A549 (cell line): ENCODE data around the gene RAE1. TPM values are rescaled to one million over a fixed set of nuclear protein-coding genes. Genes with fewer than 3 reads are reported as not detected.

Experiments used
- ATAC-seq, 2 experiments: fragments of 200-7000 bp in 1 of 2; fragments of >200 bp in 1 of 2; cut with Nextera tagmentation in 1 of 2; cut with Tn5 transposase in 1 of 2; 3 replicates each; pipeline versions ENCODE4 v1.8.0 to v1.9.1; 2018 to 2020; ENCODE audit warnings: mild to moderate bottlenecking in 1 of 2, moderate library complexity in 1 of 2
- CTCF ChIA-PET: fragments of 300-600 bp; sonication (Branson Sonifier 250); formaldehyde crosslinking; extraction: SDS; loops from one replicate; lab custom pipeline; 2021; ENCODE audit warnings: antibody characterized with exemption, inconsistent platforms; lab: Yijun Ruan, JAX
- POLR2A ChIA-PET: fragments of 350-600 bp; formaldehyde crosslinking; extraction: SDS; loops from one replicate; lab custom pipeline; 2021; ENCODE audit warnings: antibody characterized with exemption, inconsistent platforms; lab: Yijun Ruan, JAX
- DNase-seq, 2 experiments: peaks; one replicate each; pipeline versions ENCODE4 v3.0.0 to v3.0.0-alpha.2; 2011 to 2016; ENCODE audit warnings: low read depth in 1 of 2, low spot score in 1 of 2
- FAIRE-seq: peaks from 2 replicates; lab custom pipeline; 2011; peaks lifted over from hg19 to GRCh38; lab: Jason Lieb, UNC
- H3K27ac ChIP-seq, 2 experiments: fragments of >200 bp; sonication (Bioruptor Twin); formaldehyde crosslinking; 3 replicates each; pipeline ENCODE4 v1.5.1; 2016 to 2017
- H3K4me1 ChIP-seq: fragments of >200 bp; sonication (Bioruptor Twin); formaldehyde crosslinking; 3 replicates; pipeline ENCODE4 v1.6.1; 2016
- H3K4me2 ChIP-seq: fragments of >200 bp; sonication (Bioruptor Twin); formaldehyde crosslinking; 3 replicates; pipeline ENCODE4 v1.6.1; 2016
- H3K4me3 ChIP-seq: fragments of >200 bp; sonication (Bioruptor Twin); formaldehyde crosslinking; 3 replicates; pipeline ENCODE4 v1.5.1; 2016
- H3K9me3 ChIP-seq: fragments of >200 bp; sonication (Bioruptor Twin); formaldehyde crosslinking; 3 replicates; pipeline ENCODE4 v1.6.1; 2016
- CBX2 ChIP-seq: fragments of 200-600 bp; sonication (generic); IDR thresholded peaks from 2 replicates; pipeline ENCODE4 v1.6.1; 2016; ENCODE audit warnings: low read depth, mild to moderate bottlenecking, borderline replicate concordance
- CEBPB ChIP-seq, 2 experiments: fragments of >200 bp in 1 of 2; sonication (Bioruptor Twin) in 1 of 2; formaldehyde crosslinking in 1 of 2; IDR thresholded peaks; 2 replicates each; pipeline ENCODE4 v1.6.1; 2012 to 2016
- FOXS1 ChIP-seq: fragments of 250-450 bp; sonication (Bioruptor Pico); IDR thresholded peaks from 2 replicates; pipeline ENCODE4 v1.5.0; 2020; ENCODE audit warnings: mild to moderate bottlenecking, moderate library complexity
- HDAC2 ChIP-seq: fragments of 200-600 bp; sonication (generic); IDR thresholded peaks from 2 replicates; pipeline ENCODE4 v1.6.1; 2016
- HEYL ChIP-seq: fragments of 250-450 bp; sonication (Bioruptor Pico); IDR thresholded peaks from 2 replicates; pipeline ENCODE4 v1.8.0; 2021; ENCODE audit warnings: mild to moderate bottlenecking, moderate library complexity
- HMGXB4 ChIP-seq: fragments of 250-450 bp; sonication (Bioruptor Pico); IDR thresholded peaks from 2 replicates; pipeline ENCODE4 v1.5.0; 2021; ENCODE audit warnings: mild to moderate bottlenecking, moderate library complexity, borderline replicate concordance
- HOXB13 ChIP-seq: fragments of 250-450 bp; sonication (Bioruptor Pico); IDR thresholded peaks from 2 replicates; pipeline ENCODE4 v1.5.0; 2020; ENCODE audit warnings: low read depth, mild to moderate bottlenecking, moderate library complexity
- JUN ChIP-seq, 2 experiments: fragments of >200 bp; sonication (Bioruptor Twin); formaldehyde crosslinking; IDR thresholded peaks; 2 replicates in 1 of 2; 3 replicates in 1 of 2; pipeline ENCODE4 v1.6.1; 2016 to 2017
- JUNB ChIP-seq: fragments of >200 bp; sonication (Bioruptor Twin); formaldehyde crosslinking; IDR thresholded peaks from 2 replicates; pipeline ENCODE4 v1.6.1; 2016
- MAZ ChIP-seq: fragments of 150-350 bp; IDR thresholded peaks from 2 replicates; pipeline ENCODE4 v1.6.1; 2014; ENCODE audit warnings: antibody characterized with exemption, low read depth, low read length, borderline replicate concordance
- NFE2L2 ChIP-seq: fragments of 150-350 bp; conservative IDR thresholded peaks from 2 replicates; pipeline ENCODE4 v1.6.1; 2014; ENCODE audit warnings: low read length
- PBX3 ChIP-seq: IDR thresholded peaks from 2 replicates; pipeline ENCODE4 v1.6.1; 2012
- RCOR1 ChIP-seq: fragments of 150-350 bp; IDR thresholded peaks from 2 replicates; pipeline ENCODE4 v1.6.1; 2014; ENCODE audit warnings: antibody characterized with exemption, low read length, low read depth
- REST ChIP-seq: fragments of 200-600 bp; sonication (generic); IDR thresholded peaks from 2 replicates; pipeline ENCODE4 v1.6.1; 2016; ENCODE audit warnings: antibody characterized with exemption, mild to moderate bottlenecking, moderate library complexity
- RFX5 ChIP-seq: fragments of 450-650 bp; IDR thresholded peaks from 2 replicates; pipeline ENCODE4 v1.7.1; 2014; ENCODE audit warnings: antibody characterized with exemption, mild to moderate bottlenecking, moderate library complexity
- RNF2 ChIP-seq: fragments of 200-600 bp; sonication (generic); IDR thresholded peaks from 2 replicates; pipeline ENCODE4 v1.6.1; 2016; ENCODE audit warnings: low read depth, mild to moderate bottlenecking, antibody characterized with exemption, moderate library complexity, borderline replicate concordance
- SREBF2 ChIP-seq: fragments of 450-650 bp; IDR thresholded peaks from 2 replicates; pipeline ENCODE4 v1.6.1; 2014; ENCODE audit warnings: mild to moderate bottlenecking, moderate library complexity
- TP53 ChIP-seq: fragments of 250-450 bp; sonication (Bioruptor Pico); IDR thresholded peaks from 2 replicates; pipeline ENCODE4 v1.5.0; 2021; ENCODE audit warnings: mild to moderate bottlenecking, moderate library complexity
- ZSCAN20 ChIP-seq: fragments of 250-450 bp; sonication (Bioruptor Pico); IDR thresholded peaks from 2 replicates; pipeline ENCODE4 v1.8.0; 2022; ENCODE audit warnings: mild to moderate bottlenecking, moderate library complexity
- WGBS: methylation state at CpG from one replicate; pipeline ENCODE4 v1.1.6; 2017; ENCODE audit errors: missing lambda C conversion rate; 5-methylcytosine and 5-hydroxymethylcytosine counted together
- polyA plus RNA-seq, 4 experiments: library from polyadenylated mRNA; depleted of rRNA in 3 of 4; stranded (reverse); fragments of >200 nt; fragmentation: RNase III in 1 of 4; extraction: RNeasy Plus Mini Kit Qiagen cat#74134 plus additional on column Dnase treatment in 1 of 4; gene quantifications; 2 replicates in 3 of 4; 3 replicates in 1 of 4; pipeline ENCODE4 v1.2.3, GENCODE V29; 2011 to 2017
- TF ChIP-seq, protein P1 (sequence below): fragments of 150-350 bp; IDR thresholded peaks from 2 replicates; pipeline ENCODE4 v1.6.1; 2014; ENCODE audit warnings: low read depth, mild to moderate bottlenecking, low read length

Gene RAE1
- polyA plus RNA-seq, 2 of the 4 experiments (the other 2 are of a cell fraction) = 54.7 to 69.6 TPM

DNA sequence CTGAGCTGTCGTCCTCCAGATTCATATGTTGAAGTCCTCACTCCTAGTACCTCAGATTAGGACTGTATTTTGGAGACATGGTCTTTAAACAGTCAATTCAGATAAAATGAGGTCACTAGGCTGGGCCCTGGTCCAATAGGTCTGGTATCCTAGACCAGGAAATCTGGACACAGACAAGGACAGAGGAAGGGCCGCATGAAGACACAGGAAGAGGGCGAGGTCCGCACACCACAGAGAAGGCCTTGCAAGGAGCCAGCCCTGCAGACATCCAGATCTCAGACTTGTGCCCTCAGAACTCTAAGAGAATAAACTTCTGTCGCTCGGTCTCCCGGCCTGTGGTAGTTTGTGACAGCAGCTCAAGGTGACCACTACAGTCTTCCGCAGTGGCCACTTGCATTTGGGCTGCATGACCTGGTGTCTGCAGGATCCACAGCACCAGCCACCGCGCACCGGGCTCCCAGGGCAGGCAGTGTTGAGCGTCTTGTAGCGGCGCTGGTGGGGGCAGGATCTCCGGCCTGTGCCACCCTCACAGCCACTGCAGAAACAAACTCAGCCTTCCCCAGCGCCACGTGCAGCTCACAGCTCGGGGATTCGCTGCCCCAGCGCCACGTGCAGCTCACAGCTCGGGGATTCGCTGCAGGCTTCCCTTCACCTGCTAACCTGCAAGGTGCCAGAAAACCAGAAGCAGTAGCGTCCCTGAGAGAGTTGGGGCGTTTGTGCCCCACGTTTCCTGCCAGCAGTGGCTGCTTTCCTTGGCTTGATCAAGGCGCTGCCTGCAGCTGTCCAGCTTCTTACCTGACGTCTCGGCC, 34.1 kb downstream of the RAE1 start:
- 90% methylated on average over 29 of the region's 29 CpGs for WGBS
- Histone ChIP-seq H3K4me3 (no peak overlapping the region), H3K27ac (no peak overlapping the region), H3K9me3 (no peaks in the 10 kb centered on the region), H3K4me2 (no peak overlapping the region), H3K4me1 (no peaks in the 10 kb centered on the region)
- no peak for DNase-seq
- ChIA-PET POLR2A (no interaction called here), CTCF (interaction anchor here (0.6 to 7.6 kb wide), 3 partner anchors 18 to 234 kb away, joined by 3 to 97 read pairs (median 4); no protein-coding TSS in a partner anchor)
- ATAC-seq = no peak
- FAIRE-seq = no peak
- TF ChIP-seq NFE2L2 = no peak
- TF ChIP-seq ZSCAN20 = no peak
- TF ChIP-seq MAZ = no peak
- TF ChIP-seq RNF2 = no peak
- no peak for TF ChIP-seq RCOR1
- TF ChIP-seq CEBPB (IDR thresholded peaks at IDR 0.05) = no peak
- no peak for TF ChIP-seq HMGXB4
- TF ChIP-seq JUNB = no peak
- TF ChIP-seq RFX5 = no peak
- TF ChIP-seq, all 56 proteins: peak for 0

DNA sequence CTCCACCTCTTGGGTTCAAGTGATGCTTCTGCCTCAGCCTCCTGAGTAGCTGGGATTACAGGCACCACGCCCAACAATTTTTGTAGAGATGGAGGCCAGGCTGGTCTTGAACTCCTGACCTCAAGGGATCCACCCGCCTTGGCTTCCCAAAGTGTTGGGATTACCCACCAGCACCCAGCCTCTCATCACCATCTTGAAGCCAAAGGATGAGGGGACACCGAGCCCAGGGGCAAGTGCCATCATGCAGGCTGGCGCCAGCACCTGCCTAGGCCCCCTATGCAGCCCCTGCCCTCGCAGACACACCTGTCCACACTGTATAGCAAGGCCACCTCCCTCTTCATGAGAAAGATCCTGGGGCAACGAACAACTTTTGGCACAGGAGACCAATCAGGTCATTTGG, 34.9 kb downstream of the RAE1 start:
- FAIRE-seq = no peak
- ATAC-seq = no peak

More for the DNA sequence above, 34.9 kb downstream of the RAE1 start:
- Histone ChIP-seq H3K4me2 (no peak overlapping the region), H3K4me1 (no peaks in the 10 kb centered on the region), H3K27ac (no peak overlapping the region), H3K4me3 (no peak overlapping the region), H3K9me3 (no peaks in the 10 kb centered on the region)
- WGBS = 96% methylated on average over 6 of the region's 6 CpGs
- no peak for DNase-seq
- POLR2A ChIA-PET = no interaction called here
- CTCF ChIA-PET = interaction anchor here (1.3 to 7.6 kb wide), 2 partner anchors 18 to 108 kb away, joined by 4 to 97 read pairs; no protein-coding TSS in a partner anchor
- no peak for TF ChIP-seq HOXB13
- TF ChIP-seq, protein P1, sequence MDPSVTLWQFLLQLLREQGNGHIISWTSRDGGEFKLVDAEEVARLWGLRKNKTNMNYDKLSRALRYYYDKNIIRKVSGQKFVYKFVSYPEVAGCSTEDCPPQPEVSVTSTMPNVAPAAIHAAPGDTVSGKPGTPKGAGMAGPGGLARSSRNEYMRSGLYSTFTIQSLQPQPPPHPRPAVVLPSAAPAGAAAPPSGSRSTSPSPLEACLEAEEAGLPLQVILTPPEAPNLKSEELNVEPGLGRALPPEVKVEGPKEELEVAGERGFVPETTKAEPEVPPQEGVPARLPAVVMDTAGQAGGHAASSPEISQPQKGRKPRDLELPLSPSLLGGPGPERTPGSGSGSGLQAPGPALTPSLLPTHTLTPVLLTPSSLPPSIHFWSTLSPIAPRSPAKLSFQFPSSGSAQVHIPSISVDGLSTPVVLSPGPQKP = no peak
- TF ChIP-seq HEYL = no peak
- TF ChIP-seq CBX2 = no peak
- TF ChIP-seq NFE2L2 = no peak
- no peak for TF ChIP-seq PBX3
- TF ChIP-seq JUN (IDR thresholded peaks at IDR 0.05) = no peak
- no peak for TF ChIP-seq HMGXB4
- no peak for TF ChIP-seq SREBF2
- no peak for TF ChIP-seq TP53 (CRISPR knock-in tag)
- no peak for TF ChIP-seq FOXS1 (CRISPR knock-in tag)
- TF ChIP-seq JUNB = no peak
- no peak for TF ChIP-seq REST
- no peak for TF ChIP-seq HDAC2
